Thyroid gland (tissue), 4 donors: ENCODE data around the gene CASP6. TPM values are rescaled to one million over a fixed set of nuclear protein-coding genes. Genes with fewer than 3 reads are reported as not detected.
A peak's percentile ranks its signal among the peaks of the same experiment; 100 is the strongest.

ENCODE experiments used
- DNase-seq, 2 donors: peaks; one replicate each; pipeline ENCODE4 v3.0.0-alpha.2; 2019
- H3K27ac ChIP-seq, 3 donors: fragments of 200-600 bp; sonication (generic); 1 replicate in 2 of 3; 2 replicates in 1 of 3; pipeline ENCODE4 v1.5.1; 2016 to 2019; ENCODE audit warnings: mild to moderate bottlenecking in 1 of 3, moderate library complexity in 1 of 3
- H3K27me3 ChIP-seq: fragments of 200-600 bp; sonication (generic); one replicate; pipeline ENCODE4 v1.5.1; 2019
- H3K36me3 ChIP-seq, 2 donors: fragments of 200-600 bp; sonication (generic); one replicate each; pipeline ENCODE4 v1.5.1; 2016 to 2019
- H3K4me1 ChIP-seq, 2 donors: fragments of 200-600 bp; sonication (generic); one replicate each; pipeline ENCODE4 v1.5.1; 2017 to 2019
- H3K4me3 ChIP-seq, 3 donors: fragments of 200-600 bp; sonication (generic); replicated peaks in 1 of 3; 1 replicate in 2 of 3; 2 replicates in 1 of 3; pipeline ENCODE4 v1.5.1; 2016; ENCODE audit warnings: mild to moderate bottlenecking in 1 of 3
- H3K9me3 ChIP-seq: fragments of 200-600 bp; sonication (generic); one replicate; pipeline ENCODE4 v1.5.1; 2017
- CTCF ChIP-seq, 6 experiments: fragments of 200-600 bp in 3 of 6; fragments of 450-650 bp in 3 of 6; sonication (generic) in 3 of 6; IDR thresholded peaks; one replicate each; pipeline ENCODE4 v1.5.1; 2016 to 2019; ENCODE audit warnings: antibody characterized with exemption in 6 of 6, mild to moderate bottlenecking in 2 of 6, inconsistent platforms in 1 of 6, moderate library complexity in 1 of 6
- POLR2A ChIP-seq, 2 donors: fragments of 450-650 bp; IDR thresholded peaks; one replicate each; pipeline ENCODE4 v1.6.1; 2017; ENCODE audit warnings: antibody characterized with exemption in 2 of 2, mild to moderate bottlenecking in 2 of 2, moderate library complexity in 1 of 2
- WGBS, 2 donors: methylation state at CpG; one replicate each; pipeline ENCODE4 v1.1.5; 2017; 5-methylcytosine and 5-hydroxymethylcytosine counted together
- intact Hi-C: fragments of 100-400 bp; cut with DNase I; formaldehyde crosslinking; loops from one replicate; pipeline ENCODE4 v1.15.1; 2023
- total RNA-seq, 4 donors: library from RNA; depleted of rRNA; stranded (reverse); fragments of >200 nt; gene quantifications; one replicate each; pipeline ENCODE4 v1.2.3, GENCODE V29; 2016

Gene CASP6
- total RNA-seq, 4 donors from 2014 or later = 16.2 to 25.6 (median 20.5) TPM

- H3K36me3 ChIP-seq = peaks cover 3 to 10% of the 10 kb centered on the region in 2 donors
- no peaks in the 10 kb centered on the region for H3K27me3 ChIP-seq
- H3K4me1 ChIP-seq = peaks cover 5% of the 10 kb centered on the region in 2 donors
- no peak overlapping the region for H3K4me3 ChIP-seq
- no peak overlapping the region for H3K27ac ChIP-seq
- TF ChIP-seq CTCF (IDR thresholded peaks at IDR 0.05) (no peak), POLR2A (IDR thresholded peaks at IDR 0.05) (no peak)
- WGBS, 2 donors = 69 to 76% methylated on average over 2 of the region's 2 CpGs
- H3K9me3 ChIP-seq = no peaks in the 10 kb centered on the region
- intact Hi-C loops = loop anchor here (10.0 kb wide), 2 partner anchors 106 to 274 kb away; partner anchors contain the start of genes GAR1 and SEC24B
- no peak for DNase-seq
Measured at GRCh38 chr4:109708435-109708834, 5.2 kb upstream of the CASP6 start.

GRCh38 chr4:109703664-109704361 lies 568 bp upstream of the CASP6 start:
- H3K4me1 ChIP-seq = peaks cover 14% of the 10 kb centered on the region in 2 donors
- H3K27ac ChIP-seq = peak overlapping the region; percentile 42 to 83 (median 83)
- no peaks in the 10 kb centered on the region for H3K27me3 ChIP-seq
- H3K4me3 ChIP-seq = peak overlapping the region in 2 of 3 donors; percentile 19 to 61
- intact Hi-C loops = loop anchor here (10.0 kb wide), 2 partner anchors 111 to 269 kb away; partner anchors contain the start of genes GAR1 and SEC24B
- 18 to 22% methylated on average over 7 to 11 of the region's 11 CpGs for WGBS, 2 donors
- H3K9me3 ChIP-seq = no peaks in the 10 kb centered on the region
- TF ChIP-seq CTCF (IDR thresholded peaks at IDR 0.05) = no peak
- no peak for TF ChIP-seq POLR2A (IDR thresholded peaks at IDR 0.05)
- no peaks in the 10 kb centered on the region for H3K36me3 ChIP-seq
- DNase-seq = no peak

- no peak for TF ChIP-seq POLR2A (IDR thresholded peaks at IDR 0.05)
- no peak for TF ChIP-seq CTCF (IDR thresholded peaks at IDR 0.05)
- no peaks in the 10 kb centered on the region for H3K36me3 ChIP-seq
- 39 to 41% methylated on average over 21 of the region's 21 CpGs for WGBS, 2 donors
- H3K27me3 ChIP-seq = no peaks in the 10 kb centered on the region
- intact Hi-C loops = loop anchor here (10.0 kb wide), 2 partner anchors 113 to 267 kb away; partner anchors contain the start of genes GAR1 and SEC24B
- peak overlapping the region in 2 of 3 donors; percentile 19 to 61 for H3K4me3 ChIP-seq
- DNase-seq = peak in 1 of 2 donors; percentile 8
- H3K9me3 ChIP-seq = no peaks in the 10 kb centered on the region
- H3K27ac ChIP-seq = peak overlapping the region in 2 of 3 donors; percentile 83
- peaks cover 14% of the 10 kb centered on the region in 2 donors for H3K4me1 ChIP-seq
Measured at GRCh38 chr4:109701566-109702410, 1.5 kb downstream of the CASP6 start.

- H3K27ac ChIP-seq = no peak overlapping the region
- peaks cover 14% of the 10 kb centered on the region in 2 donors for H3K4me1 ChIP-seq
- DNase-seq = no peak
- intact Hi-C loops = loop anchor here (10.0 kb wide), 2 partner anchors 115 to 265 kb away; partner anchors contain the start of genes GAR1 and SEC24B
- 87% methylated on average over 8 of the region's 8 CpGs for WGBS, 2 donors
- H3K9me3 ChIP-seq = no peaks in the 10 kb centered on the region
- peaks cover 0 to 5% of the 10 kb centered on the region in 2 donors for H3K36me3 ChIP-seq
- no peaks in the 10 kb centered on the region for H3K27me3 ChIP-seq
- TF ChIP-seq POLR2A (IDR thresholded peaks at IDR 0.05) (no peak), CTCF (IDR thresholded peaks at IDR 0.05) (no peak)
- H3K4me3 ChIP-seq = no peak overlapping the region
Measured at GRCh38 chr4:109699553-109700225, 3.6 kb downstream of the CASP6 start.
